Astrocyte (in vitro differentiated cells and primary cell): ENCODE data around the gene CDCA5. TPM values are rescaled to one million over a fixed set of nuclear protein-coding genes. Genes with fewer than 3 reads are reported as not detected.
A peak's percentile ranks its signal among the peaks of the same experiment; 100 is the strongest.

Experiments
- DNase-seq: peaks from one replicate; pipeline ENCODE4 v3.0.0-alpha.2; 2010; ENCODE audit warnings: low read depth
- FAIRE-seq: peaks from 2 replicates; lab custom pipeline; 2011; peaks lifted over from hg19 to GRCh38; lab: Jason Lieb, UNC
- H2AFZ ChIP-seq: 2 replicates; pipeline ENCODE4 v1.6.0; 2012; ENCODE audit warnings: low read depth, low read length, inconsistent platforms
- H3K27ac ChIP-seq: 2 replicates; pipeline ENCODE4 v1.5.1; 2011; ENCODE audit warnings: low read depth, low read length, inconsistent platforms
- H3K27me3 ChIP-seq: 2 replicates; pipeline ENCODE4 v1.6.0; 2011; ENCODE audit warnings: low read length, inconsistent platforms; ENCODE audit not compliant: insufficient read depth
- H3K36me3 ChIP-seq: 2 replicates; pipeline ENCODE4 v1.5.1; 2011; ENCODE audit warnings: low read length, inconsistent platforms; ENCODE audit not compliant: insufficient read depth
- H3K4me1 ChIP-seq: 2 replicates; pipeline ENCODE4 v1.5.1; 2011; ENCODE audit warnings: low read length, inconsistent platforms; ENCODE audit not compliant: insufficient read depth
- H3K4me2 ChIP-seq: 2 replicates; pipeline ENCODE4 v1.6.0; 2012; ENCODE audit warnings: low read length, inconsistent platforms
- H3K4me3 ChIP-seq: 2 replicates; pipeline ENCODE4 v1.5.1; 2011; ENCODE audit warnings: low read depth, mild to moderate bottlenecking, low read length, inconsistent platforms; ENCODE audit not compliant: insufficient read depth
- H3K79me2 ChIP-seq: 2 replicates; pipeline ENCODE4 v1.6.0; 2012; ENCODE audit warnings: mild to moderate bottlenecking, low read length, inconsistent platforms; ENCODE audit not compliant: insufficient read depth
- H3K9ac ChIP-seq: 2 replicates; pipeline ENCODE4 v1.6.0; 2012; ENCODE audit warnings: mild to moderate bottlenecking, low read length, inconsistent platforms
- H3K9me3 ChIP-seq: 2 replicates; pipeline ENCODE4 v1.5.1; 2012; ENCODE audit warnings: low read depth, mild to moderate bottlenecking, low read length, inconsistent platforms; ENCODE audit not compliant: insufficient read depth
- H4K20me1 ChIP-seq: 2 replicates; pipeline ENCODE4 v1.6.0; 2012; ENCODE audit warnings: low read length, inconsistent platforms; ENCODE audit not compliant: insufficient read depth
- H3K27ac Mint-ChIP-seq: one replicate; pipeline ENCODE4 v1.8.0; 2021; ENCODE audit warnings: mild to moderate bottlenecking, mixed read lengths; ENCODE audit not compliant: unreplicated experiment
- H3K27me3 Mint-ChIP-seq: one replicate; pipeline ENCODE4 v1.8.0; 2021; ENCODE audit warnings: low read depth, mixed read lengths; ENCODE audit not compliant: unreplicated experiment
- H3K36me3 Mint-ChIP-seq: one replicate; pipeline ENCODE4 v1.8.0; 2021; ENCODE audit warnings: low read depth, mixed read lengths; ENCODE audit not compliant: unreplicated experiment
- H3K4me1 Mint-ChIP-seq: one replicate; pipeline ENCODE4 v1.8.0; 2021; ENCODE audit warnings: low read depth, mixed read lengths; ENCODE audit not compliant: unreplicated experiment
- H3K4me3 Mint-ChIP-seq: one replicate; pipeline ENCODE4 v1.8.0; 2021; ENCODE audit warnings: mild to moderate bottlenecking, moderate library complexity, mixed read lengths; ENCODE audit not compliant: unreplicated experiment
- H3K9me3 Mint-ChIP-seq: one replicate; pipeline ENCODE4 v1.8.0; 2021; ENCODE audit warnings: mild to moderate bottlenecking, mixed read lengths; ENCODE audit not compliant: unreplicated experiment
- EZH2 ChIP-seq: IDR thresholded peaks from 2 replicates; pipeline ENCODE4 v1.6.1; 2012; ENCODE audit warnings: mild to moderate bottlenecking, low read length, inconsistent platforms; ENCODE audit not compliant: insufficient read depth
- total RNA-seq: library from RNA; stranded (reverse); gene quantifications from 2 replicates; pipeline ENCODE4 v1.2.1, GENCODE V29; 2021
- TF ChIP-seq, protein P1 (sequence below): IDR thresholded peaks from 2 replicates; pipeline ENCODE4 v1.5.1; 2011; ENCODE audit warnings: low read depth, mild to moderate bottlenecking, inconsistent platforms, low read length, moderate library complexity; ENCODE audit not compliant: insufficient read depth

The CDCA5 gene
- total RNA-seq, 1 donor from 2014 or later: 6.3 TPM

DNA sequence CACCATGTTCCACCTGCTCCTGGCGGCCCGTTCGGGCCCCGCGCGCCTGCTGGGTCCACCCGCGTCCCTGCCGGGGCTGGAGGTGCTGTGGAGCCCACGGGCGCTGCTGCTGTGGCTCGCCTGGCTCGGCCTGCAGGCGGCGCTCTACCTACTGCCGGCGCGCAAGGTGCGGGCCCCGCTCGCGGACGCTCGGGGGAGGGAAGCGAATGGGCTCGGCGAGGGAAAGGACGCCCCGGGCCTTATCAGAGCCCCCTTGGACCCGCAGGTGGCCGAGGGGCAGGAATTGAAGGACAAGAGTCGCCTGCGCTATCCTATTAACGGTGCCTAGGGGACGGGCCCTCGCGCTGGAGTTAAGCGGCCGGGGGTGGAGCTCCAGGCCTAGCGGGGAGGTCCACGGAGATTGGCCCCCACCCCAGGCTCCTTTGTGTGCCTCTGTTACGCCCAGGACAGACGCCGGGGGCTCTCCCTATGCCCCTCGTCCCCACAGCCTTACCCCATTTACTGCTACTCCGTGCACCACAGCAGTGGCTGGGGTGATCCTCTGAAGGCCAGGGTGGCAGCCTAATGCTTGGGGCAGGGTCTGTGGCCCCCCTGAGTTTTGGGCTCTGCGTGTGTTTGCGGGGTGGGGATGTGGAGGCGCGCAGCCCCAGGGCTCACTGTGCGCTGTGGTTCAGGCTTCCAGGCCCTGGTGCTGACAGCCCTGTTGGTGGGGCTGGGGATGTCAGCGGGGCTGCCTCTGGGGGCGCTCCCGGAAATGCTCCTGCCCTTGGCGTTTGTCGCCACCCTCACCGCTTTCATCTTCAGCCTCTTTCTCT lies 28.9 kb upstream of the CDCA5 start:
- H3K4me3 Mint-ChIP-seq: peak overlapping the region; percentile 82
- Histone ChIP-seq H3K9ac (peak overlapping the region; percentile 74), H3K9me3 (no peaks in the 10 kb centered on the region), H3K27ac (no peak overlapping the region), H3K79me2 (peaks cover 23% of the 10 kb centered on the region), H3K4me2 (peak overlapping the region; percentile 96), H3K36me3 (no peaks in the 10 kb centered on the region), H3K27me3 (no peaks in the 10 kb centered on the region), H2AFZ (no peak overlapping the region), H3K4me3 (peak overlapping the region; percentile 53), H3K4me1 (peaks cover 34% of the 10 kb centered on the region), H4K20me1 (peaks cover 21% of the 10 kb centered on the region)
- H3K9me3 Mint-ChIP-seq: no peaks in the 10 kb centered on the region
- H3K36me3 Mint-ChIP-seq: peaks cover 7% of the 10 kb centered on the region
- TF ChIP-seq, protein P1, sequence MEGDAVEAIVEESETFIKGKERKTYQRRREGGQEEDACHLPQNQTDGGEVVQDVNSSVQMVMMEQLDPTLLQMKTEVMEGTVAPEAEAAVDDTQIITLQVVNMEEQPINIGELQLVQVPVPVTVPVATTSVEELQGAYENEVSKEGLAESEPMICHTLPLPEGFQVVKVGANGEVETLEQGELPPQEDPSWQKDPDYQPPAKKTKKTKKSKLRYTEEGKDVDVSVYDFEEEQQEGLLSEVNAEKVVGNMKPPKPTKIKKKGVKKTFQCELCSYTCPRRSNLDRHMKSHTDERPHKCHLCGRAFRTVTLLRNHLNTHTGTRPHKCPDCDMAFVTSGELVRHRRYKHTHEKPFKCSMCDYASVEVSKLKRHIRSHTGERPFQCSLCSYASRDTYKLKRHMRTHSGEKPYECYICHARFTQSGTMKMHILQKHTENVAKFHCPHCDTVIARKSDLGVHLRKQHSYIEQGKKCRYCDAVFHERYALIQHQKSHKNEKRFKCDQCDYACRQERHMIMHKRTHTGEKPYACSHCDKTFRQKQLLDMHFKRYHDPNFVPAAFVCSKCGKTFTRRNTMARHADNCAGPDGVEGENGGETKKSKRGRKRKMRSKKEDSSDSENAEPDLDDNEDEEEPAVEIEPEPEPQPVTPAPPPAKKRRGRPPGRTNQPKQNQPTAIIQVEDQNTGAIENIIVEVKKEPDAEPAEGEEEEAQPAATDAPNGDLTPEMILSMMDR: peak; percentile 19
- no peak for TF ChIP-seq EZH2
- DNase-seq (no peak), FAIRE-seq (no peak)
- no peaks in the 10 kb centered on the region for H3K27me3 Mint-ChIP-seq
- peaks cover 4% of the 10 kb centered on the region for H3K4me1 Mint-ChIP-seq
- H3K27ac Mint-ChIP-seq: peak overlapping the region; percentile 67

- DNase-seq (peak; percentile 71), FAIRE-seq (no peak)
- peaks cover 22% of the 10 kb centered on the region for H3K79me2 ChIP-seq
- no peaks in the 10 kb centered on the region for H3K36me3 ChIP-seq
- H2AFZ ChIP-seq: no peak within 1 kb of the TSS
- Mint-ChIP-seq H3K4me1 (peaks cover 4% of the 10 kb centered on the region), H3K36me3 (peaks cover 7% of the 10 kb centered on the region), H3K27me3 (no peaks in the 10 kb centered on the region), H3K9me3 (no peaks in the 10 kb centered on the region), H3K4me3 (peak within 1 kb of the TSS; percentile 84), H3K27ac (peak within 1 kb of the TSS; percentile 53)
- H3K4me2 ChIP-seq: peak within 1 kb of the TSS; percentile 96
- peak within 1 kb of the TSS; percentile 53 for H3K4me3 ChIP-seq
- no peaks in the 10 kb centered on the region for H3K9me3 ChIP-seq
- peaks cover 32% of the 10 kb centered on the region for H3K4me1 ChIP-seq
- H3K27ac ChIP-seq: no peak within 1 kb of the TSS
- H4K20me1 ChIP-seq: peaks cover 25% of the 10 kb centered on the region
- no peaks in the 10 kb centered on the region for H3K27me3 ChIP-seq
- peak within 1 kb of the TSS; percentile 74 for H3K9ac ChIP-seq
- no peak for TF ChIP-seq EZH2
- TF ChIP-seq, protein P1: no peak
Measured at GRCh38 chr11:65111744-65112545, 28.1 kb upstream of the CDCA5 start, which contains the start of gene TM7SF2. Gene TM7SF2 (plus strand): TSS chr11:65111872. CDS start chr11:65112016, 144 bp downstream.
